NCI-H146 treated with DMSO at 0.1 percent for 48 hours (cell line): ENCODE measurements around the gene NSA2.
"Not testable (repeated sequence)": the region's sequence is repeated elsewhere in the genome, so short reads cannot be mapped to it uniquely, and the experiment has no call there.

Experiments used
- DNase-seq: peaks from one replicate; lab custom pipeline; 2025; ENCODE audit not compliant: unreplicated experiment; lab: John Stamatoyannopoulos, UW

Gene NSA2

GRCh38 chr5:74766849-74767578 is at the start of gene NSA2, which contains the start of gene GFM2:
NSA2 (plus strand) TSS chr5:74767249; CDS start chr5:74767361, 112 bp downstream.
GFM2 (minus strand) TSS chr5:74767117; CDS start chr5:74763742, 3,375 bp downstream.
- DNase-seq: peak; percentile 76

GRCh38 chr5:74717596-74717995 is 49.5 kb upstream of the NSA2 start:
- DNase-seq: no peak

GRCh38 chr5:74722271-74722670 is 44.8 kb upstream of the NSA2 start:
- DNase-seq: no peak

GRCh38 chr5:74725331-74725730 is 41.7 kb upstream of the NSA2 start:
- DNase-seq: no peak

GRCh38 chr5:74736759-74737158 is 30.3 kb upstream of the NSA2 start:
- no peak for DNase-seq

GRCh38 chr5:74738406-74738805 is 28.6 kb upstream of the NSA2 start:
- DNase-seq: no peak

- not testable (repeated sequence) for DNase-seq
These were observed 18.3 kb upstream of the NSA2 start for GRCh38 chr5:74748742-74749141.

- DNase-seq: no peak
These were observed 5.8 kb upstream of the NSA2 start for GRCh38 chr5:74761241-74761640.

GRCh38 chr5:74762599-74762998 is 4.5 kb upstream of the NSA2 start:
- no peak for DNase-seq

- no peak for DNase-seq
These were observed 3.5 kb upstream of the NSA2 start for GRCh38 chr5:74763504-74763903.

GRCh38 chr5:74765201-74765600 is 1.8 kb upstream of the NSA2 start:
- DNase-seq: no peak

GRCh38 chr5:74765929-74766328 is 1.1 kb upstream of the NSA2 start:
- DNase-seq: no peak

GRCh38 chr5:74766418-74766848 is 616 bp upstream of the NSA2 start:
- no peak for DNase-seq

GRCh38 chr5:74767579-74767913 is 497 bp downstream of the NSA2 start:
- DNase-seq: no peak

- DNase-seq: no peak
These were observed 5.3 kb downstream of the NSA2 start for GRCh38 chr5:74772359-74772758.

- no peak for DNase-seq
These were observed 11.6 kb downstream of the NSA2 start for GRCh38 chr5:74778609-74779008.

GRCh38 chr5:74786851-74787250 is 19.8 kb downstream of the NSA2 start:
- no peak for DNase-seq

- DNase-seq: no peak
These were observed 20.4 kb downstream of the NSA2 start for GRCh38 chr5:74787424-74787823.

GRCh38 chr5:74791669-74792068 is 24.6 kb downstream of the NSA2 start:
- not testable (repeated sequence) for DNase-seq

- no peak for DNase-seq
These were observed 32.2 kb downstream of the NSA2 start for GRCh38 chr5:74798977-74799911.

GRCh38 chr5:74801197-74801596 is 34.1 kb downstream of the NSA2 start:
- no peak for DNase-seq

GRCh38 chr5:74801941-74802340 is 34.9 kb downstream of the NSA2 start:
- DNase-seq: no peak
